ENCODE measurements around the gene TSKS.

The TSKS gene, protein sequence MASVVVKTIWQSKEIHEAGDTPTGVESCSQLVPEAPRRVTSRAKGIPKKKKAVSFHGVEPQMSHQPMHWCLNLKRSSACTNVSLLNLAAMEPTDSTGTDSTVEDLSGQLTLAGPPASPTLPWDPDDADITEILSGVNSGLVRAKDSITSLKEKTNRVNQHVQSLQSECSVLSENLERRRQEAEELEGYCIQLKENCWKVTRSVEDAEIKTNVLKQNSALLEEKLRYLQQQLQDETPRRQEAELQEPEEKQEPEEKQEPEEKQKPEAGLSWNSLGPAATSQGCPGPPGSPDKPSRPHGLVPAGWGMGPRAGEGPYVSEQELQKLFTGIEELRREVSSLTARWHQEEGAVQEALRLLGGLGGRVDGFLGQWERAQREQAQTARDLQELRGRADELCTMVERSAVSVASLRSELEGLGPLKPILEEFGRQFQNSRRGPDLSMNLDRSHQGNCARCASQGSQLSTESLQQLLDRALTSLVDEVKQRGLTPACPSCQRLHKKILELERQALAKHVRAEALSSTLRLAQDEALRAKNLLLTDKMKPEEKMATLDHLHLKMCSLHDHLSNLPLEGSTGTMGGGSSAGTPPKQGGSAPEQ

DNA sequence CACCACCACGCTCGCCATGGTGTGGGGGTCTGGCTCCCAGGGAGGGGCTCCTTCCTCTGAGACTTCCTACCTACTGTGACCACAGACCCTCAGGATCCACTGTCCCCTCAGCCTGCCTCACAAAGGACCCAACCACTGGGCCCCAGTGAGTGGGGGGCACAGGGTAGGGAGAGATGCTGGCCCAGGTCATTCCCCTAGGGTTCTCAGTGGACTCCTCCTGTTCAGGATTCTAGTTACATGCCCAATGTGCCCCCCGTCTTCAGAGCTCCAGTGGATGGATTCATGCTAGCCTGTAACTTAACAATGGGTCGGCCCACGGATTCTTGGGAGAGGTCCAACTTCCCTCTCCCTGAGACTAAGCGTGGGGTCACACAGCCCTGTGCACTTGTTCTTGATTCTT is at the start of gene TSKS:
TSS of gene TSKS (minus strand) at position 77 of the 400 bp plus-strand sequence. CDS start at position 18, 59 bp downstream.
- in situ Hi-C loops (cut with MboI; ENCODE audit: low sequenced_read_pairs) = no loop called here

DNA sequence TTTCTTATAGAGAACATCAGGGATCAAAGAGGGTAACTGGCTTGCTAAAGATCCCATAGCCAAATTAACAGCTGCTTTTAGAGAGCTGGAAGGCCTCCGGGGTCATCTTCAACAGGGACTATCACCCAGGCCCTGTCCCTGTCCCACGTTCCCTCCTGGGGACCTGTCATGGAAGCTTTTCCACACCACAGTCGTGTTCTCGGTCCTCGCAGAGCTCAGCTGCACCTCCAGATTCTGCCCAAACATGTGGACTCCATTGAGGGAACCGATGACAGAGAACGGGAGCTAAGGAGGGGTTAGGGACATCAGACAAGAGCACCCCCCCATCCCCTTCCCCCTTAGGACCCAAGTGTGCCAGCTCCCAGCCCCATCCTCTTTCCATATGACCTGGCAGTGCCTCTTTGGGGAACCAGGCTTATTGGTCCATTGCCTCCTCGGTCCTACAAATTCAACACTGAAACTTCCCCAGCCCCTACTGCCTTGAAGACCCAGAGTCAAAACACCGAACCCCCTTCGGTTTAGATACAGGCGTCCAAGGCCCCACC is 49.4 kb upstream of the TSKS start:
- in situ Hi-C loops (cut with MboI; ENCODE audit: low sequenced_read_pairs) = no loop called here

DNA sequence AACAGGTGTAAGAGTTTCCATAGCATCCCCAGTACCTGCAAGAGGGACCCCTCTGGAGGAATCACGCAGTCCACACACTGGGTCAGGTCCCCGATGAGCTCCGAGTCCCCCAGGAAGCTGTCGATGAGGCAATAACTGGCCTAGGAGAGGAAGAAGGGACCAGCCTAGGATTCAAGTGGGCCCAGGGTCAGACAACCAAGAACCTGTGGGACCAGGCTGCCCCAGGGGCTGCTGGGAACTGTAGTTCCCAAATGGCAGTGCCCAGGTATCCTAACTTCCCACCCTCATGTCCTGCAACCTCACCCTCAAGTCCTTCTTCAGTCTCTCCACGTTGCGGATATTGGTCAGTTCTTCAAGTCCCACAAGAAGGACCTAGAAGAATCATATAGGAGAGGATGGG is 48.2 kb upstream of the TSKS start:
- in situ Hi-C loops (cut with MboI; ENCODE audit: low sequenced_read_pairs) = no loop called here

DNA sequence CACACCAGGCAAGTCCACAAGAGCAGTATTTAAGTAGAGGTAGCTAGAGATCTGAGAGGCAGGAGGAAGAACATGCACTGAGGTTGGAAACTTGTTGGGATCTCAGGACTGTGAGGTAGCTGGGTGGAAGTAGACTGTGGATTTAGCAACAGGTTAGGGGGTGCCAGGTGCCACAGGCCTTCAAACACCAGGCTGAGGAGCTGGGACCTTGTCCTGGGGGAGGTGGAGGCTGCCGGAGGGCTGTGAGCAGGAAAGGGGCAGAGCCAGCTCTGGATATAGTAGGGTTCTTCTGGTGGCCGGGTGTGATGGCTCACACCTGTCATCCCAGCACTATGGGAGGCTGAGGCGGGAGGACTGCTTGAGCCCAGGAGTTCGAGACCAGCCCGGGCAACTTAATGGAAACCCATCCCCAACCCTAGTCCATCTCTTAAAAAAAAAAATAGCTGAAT is 46.9 kb upstream of the TSKS start:
- in situ Hi-C loops (cut with MboI; ENCODE audit: low sequenced_read_pairs) = no loop called here

DNA sequence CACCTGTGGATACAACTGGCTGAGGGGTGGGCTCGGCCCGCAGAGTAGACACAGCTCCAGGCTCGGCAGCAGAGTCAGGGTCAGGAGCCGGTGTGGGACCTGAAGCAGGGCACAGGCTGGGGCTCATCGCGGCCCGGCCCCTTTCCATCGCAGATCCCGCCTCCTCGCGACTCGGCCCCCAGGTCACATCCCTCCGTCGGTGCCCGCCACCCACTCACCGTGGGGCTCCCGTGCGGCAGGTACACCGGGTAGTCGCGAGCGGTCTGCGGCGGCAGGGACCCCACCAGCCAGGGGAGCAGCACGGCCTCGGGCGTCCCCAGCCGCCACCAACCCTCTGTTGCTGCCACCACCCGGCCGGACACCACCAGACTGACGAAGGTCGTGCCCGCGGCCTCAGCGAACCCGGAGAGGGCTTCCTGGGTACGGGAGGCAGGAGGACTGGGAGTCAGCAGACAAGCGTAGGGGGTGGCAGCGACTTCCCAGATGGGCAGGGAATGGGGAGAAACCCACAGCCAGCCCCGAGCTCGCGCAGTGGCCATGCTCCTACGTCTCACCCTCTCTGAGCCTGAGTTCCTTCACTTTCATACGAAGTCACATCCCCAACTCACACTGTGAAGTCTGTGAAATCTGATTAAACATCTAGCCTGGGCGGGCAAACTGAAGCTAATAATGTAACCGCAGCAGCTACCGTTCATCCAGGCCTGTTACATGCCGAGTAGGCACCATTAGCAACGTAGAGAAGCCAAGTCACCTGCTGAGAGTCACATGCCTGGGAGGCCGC is 46.2 kb upstream of the TSKS start:
- in situ Hi-C loops (cut with MboI; ENCODE audit: low sequenced_read_pairs) = no loop called here

DNA sequence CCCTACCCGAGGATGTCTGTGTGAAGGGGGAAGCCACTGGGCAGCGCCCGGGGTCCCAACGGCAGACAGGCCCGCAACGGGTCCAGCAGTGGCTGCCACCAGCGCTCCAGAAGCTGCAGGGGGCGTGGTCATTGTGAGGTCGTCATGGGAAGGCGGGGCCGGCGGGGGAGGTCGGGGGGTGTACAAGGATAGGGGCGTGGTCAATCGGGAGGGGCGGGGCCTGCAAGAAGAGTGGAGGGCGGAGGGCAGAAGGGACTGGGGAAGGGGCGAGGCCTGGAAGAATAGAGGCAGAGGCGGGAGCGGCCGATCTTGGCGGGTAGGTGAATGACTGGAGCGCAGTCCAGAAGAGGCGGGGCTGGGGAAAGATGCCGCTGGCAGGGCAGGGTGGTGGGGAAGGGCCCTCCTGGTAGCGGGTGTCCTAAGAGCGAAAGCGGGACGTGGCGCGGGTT is 45.6 kb upstream of the TSKS start:
- in situ Hi-C loops (cut with MboI; ENCODE audit: low sequenced_read_pairs) = no loop called here

DNA sequence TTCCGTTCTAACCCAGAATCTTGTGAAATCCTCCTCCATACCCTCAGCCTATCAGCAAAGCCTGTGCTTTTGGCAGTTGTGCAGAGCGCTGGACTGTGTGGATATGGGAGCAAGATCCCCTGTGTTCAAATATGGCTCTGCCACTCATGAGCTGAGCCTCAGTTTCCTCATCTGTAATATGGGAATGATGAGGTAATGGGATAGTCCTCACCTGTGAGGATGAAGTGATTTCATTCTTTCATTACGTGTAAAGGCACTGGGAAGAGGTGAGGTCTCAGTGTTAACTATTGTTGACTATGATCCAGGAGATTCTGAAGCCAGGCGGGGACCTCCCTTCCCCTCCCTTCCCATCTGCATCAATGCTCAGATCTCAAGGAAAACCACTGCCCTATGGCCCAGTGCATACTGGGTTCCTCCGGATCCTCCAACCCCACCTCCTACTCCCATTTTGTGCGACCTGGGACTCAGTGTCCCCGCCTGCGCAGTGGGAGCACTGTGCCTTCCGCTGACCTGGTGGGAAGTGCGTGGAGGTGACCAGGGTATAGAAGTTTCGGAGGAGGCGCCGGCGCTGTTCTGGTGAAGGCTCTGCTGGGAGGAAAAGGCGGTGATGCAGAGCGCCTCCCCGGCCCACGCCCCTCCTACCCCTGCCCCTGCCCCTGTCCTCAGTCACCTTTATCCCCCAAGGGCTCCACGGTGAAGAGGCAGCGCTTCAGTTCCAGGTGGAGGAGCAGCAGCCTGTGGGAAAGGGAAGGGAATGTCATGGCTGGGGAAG is 45.0 kb upstream of the TSKS start:
- in situ Hi-C loops (cut with MboI; ENCODE audit: low sequenced_read_pairs) = no loop called here

DNA sequence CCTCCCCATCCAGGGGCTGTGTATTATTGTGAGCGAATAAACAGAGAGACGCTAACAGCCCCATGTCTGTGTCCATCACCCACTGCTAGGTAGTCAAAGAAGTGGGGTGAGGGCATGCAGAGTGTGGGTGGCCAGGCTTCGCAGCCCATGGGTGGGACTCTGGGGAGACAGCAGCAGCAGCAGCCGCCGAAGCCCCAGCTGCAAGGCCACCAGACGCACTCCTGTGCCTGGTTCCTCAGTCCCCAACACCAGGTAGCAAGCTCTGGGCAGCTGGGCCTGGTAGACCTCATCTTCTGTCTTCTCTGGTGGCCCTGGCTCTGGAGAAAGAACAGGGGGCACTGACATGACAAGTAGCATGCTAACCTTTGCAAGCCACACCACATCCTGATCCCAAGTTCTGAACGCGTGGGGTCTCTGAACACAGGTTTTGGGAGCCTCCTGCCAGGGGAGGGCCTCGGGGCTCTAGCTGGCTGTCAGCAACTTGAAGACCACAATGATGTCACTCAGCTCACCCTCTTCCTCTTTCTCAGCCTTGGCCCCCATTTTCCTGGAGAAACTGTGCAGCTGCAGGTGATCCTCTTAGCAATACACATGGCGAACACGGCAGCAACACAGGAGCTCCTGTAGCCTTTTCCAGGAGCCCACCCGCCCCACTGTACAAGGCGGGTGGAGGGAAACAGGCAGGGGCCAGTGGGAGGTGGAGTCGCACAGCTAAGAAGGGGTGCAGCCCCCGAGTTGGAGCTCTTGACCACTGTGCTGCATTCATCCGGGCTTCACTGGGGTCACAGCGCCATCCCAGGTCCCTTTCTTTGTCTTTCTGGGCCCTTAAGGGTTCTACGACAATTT is 44.2 kb upstream of the TSKS start:
- in situ Hi-C loops (cut with MboI; ENCODE audit: low sequenced_read_pairs) = no loop called here

DNA sequence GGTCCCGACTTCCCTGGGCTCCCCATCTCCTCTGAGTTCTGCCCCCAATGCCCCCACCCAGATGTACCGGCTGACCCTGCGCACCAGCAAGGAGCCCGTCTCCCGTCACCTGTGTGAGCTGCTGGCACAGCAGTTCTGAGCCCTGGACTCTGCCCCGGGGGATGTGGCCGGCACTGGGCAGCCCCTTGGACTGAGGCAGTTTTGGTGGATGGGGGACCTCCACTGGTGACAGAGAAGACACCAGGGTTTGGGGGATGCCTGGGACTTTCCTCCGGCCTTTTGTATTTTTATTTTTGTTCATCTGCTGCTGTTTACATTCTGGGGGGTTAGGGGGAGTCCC is 43.5 kb upstream of the TSKS start:
- in situ Hi-C loops (cut with MboI; ENCODE audit: low sequenced_read_pairs) = no loop called here

DNA sequence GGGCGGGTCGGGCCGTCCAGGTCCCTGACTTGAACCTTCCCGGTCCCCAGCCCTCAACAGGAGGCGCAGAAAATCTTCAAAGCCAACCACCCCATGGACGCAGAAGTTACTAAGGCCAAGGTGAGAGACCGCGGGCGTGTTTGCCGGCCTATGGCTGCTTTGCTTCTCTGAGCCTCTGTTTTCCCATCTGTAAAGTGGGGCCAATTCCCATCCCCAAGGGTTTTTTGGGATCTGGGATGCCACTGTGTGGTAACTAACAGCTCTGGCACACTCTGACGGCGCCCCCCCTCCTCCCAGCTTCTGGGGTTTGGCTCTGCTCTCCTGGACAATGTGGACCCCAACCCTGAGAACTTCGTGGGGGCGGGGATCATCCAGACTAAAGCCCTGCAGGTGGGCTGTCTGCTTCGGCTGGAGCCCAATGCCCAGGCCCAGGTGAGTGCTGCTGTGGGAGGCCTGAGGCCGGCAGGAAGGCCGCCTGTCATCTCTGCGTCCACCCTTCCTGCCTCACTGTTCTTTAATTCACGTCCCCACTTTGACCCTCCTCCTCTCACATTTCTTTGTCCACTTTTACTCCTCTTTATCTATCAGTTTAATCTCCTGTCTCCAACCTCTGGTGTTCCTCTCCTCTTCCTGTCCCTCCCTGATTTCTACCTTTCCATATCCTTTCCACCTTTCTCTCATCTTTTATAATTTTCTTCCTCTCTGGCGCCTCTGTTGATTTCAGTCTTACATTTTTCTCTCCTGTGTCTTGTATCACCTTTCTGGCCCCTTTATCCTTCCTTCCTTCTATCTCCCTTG is 42.9 kb upstream of the TSKS start:
- in situ Hi-C loops (cut with MboI; ENCODE audit: low sequenced_read_pairs) = no loop called here

DNA sequence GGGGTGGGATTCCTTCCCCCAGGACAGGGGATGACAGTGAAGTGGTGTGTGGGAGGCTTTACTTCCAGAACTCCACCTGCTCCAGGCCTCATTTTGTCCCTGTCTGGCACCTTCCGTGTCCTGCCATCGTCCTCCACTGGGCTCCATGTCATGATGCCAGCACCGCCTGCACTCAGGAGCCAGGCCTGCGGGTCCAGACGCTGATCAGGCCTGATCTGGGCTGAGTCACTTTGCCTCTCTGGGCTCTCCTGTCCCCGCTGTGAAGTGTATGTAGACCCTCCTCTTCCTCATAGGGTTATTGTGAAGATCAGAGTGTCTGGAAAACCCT is 40.4 kb upstream of the TSKS start:
- in situ Hi-C loops (cut with MboI; ENCODE audit: low sequenced_read_pairs) = no loop called here

DNA sequence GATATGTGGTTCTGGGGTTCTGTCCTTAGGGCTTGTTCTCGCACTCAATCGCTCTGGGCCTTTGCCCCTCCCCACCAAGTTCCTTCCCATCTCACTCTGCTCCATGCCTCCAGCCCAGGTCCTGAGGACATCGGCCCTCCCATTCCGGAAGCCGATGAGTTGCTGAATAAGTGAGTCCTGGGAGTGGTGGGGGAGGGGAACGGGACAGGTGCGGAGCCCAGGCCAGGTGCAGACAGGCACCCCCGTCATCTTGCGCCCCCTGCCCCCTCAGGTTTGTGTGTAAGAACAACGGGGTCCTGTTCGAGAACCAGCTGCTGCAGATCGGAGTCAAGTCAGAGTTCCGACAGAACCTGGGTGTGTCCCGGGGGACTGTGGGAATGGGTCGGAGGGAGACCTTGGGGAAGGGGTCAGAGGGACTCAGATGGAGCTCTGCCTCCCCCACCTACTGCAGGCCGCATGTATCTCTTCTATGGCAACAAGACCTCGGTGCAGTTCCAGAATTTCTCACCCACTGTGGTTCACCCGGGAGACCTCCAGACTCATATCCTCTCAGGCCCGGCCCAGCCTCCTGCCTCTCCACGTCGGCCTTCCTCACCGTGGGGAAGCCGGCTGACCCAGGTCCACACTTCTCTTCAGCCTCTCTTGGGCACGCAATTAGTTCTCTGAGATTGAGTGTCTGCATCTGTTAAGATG is 39.9 kb upstream of the TSKS start:
- in situ Hi-C loops (cut with MboI; ENCODE audit: low sequenced_read_pairs) = no loop called here

DNA sequence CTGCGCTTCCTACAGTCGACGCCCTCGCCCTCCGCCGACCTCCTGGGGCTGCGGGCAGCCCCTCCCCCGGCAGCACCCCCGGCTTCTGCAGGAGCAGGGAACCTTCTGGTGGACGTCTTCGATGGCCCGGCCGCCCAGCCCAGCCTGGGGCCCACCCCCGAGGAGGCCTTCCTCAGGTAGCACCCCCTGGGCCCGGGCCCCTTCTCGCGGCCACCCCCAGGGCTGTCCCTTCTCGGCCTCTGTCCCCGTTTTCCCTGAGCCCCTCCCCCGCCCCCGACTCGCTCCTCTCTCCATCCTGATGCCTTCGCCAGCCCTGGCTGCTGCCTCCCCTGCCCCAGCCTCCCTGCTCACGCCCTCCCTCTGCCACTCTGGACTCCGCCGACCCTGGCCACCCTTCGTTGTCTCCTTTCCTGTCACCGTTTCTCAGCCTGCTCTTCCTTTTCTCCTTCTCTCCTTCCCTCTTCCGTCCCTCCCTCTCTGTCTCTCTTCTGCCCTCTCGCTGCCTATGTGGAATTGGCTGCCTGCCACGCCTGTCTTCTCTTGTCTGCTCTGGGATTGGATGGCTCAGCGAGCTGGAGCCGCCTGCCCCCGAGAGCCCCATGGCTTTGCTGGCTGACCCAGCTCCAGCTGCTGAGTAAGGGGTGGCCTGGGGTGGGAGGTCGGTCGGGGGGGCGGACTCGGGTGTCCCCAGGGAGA is 39.0 kb upstream of the TSKS start:
- in situ Hi-C loops (cut with MboI; ENCODE audit: low sequenced_read_pairs) = no loop called here

DNA sequence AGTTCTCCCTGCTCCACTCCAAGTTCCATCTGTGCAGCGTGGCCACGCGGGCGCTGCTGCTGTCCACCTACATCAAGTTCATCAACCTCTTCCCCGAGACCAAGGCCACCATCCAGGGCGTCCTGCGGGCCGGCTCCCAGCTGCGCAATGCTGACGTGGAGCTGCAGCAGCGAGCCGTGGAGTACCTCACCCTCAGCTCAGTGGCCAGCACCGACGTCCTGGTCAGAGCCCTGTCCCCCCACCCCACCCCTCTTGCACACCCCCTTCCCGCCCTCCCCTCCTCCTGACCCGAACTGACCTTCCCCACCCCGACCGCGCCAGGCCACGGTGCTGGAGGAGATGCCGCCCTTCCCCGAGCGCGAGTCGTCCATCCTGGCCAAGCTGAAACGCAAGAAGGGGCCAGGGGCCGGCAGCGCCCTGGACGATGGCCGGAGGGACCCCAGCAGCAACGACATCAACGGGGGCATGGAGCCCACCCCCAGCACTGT is 38.3 kb upstream of the TSKS start:
- in situ Hi-C loops (cut with MboI; ENCODE audit: low sequenced_read_pairs) = no loop called here

DNA sequence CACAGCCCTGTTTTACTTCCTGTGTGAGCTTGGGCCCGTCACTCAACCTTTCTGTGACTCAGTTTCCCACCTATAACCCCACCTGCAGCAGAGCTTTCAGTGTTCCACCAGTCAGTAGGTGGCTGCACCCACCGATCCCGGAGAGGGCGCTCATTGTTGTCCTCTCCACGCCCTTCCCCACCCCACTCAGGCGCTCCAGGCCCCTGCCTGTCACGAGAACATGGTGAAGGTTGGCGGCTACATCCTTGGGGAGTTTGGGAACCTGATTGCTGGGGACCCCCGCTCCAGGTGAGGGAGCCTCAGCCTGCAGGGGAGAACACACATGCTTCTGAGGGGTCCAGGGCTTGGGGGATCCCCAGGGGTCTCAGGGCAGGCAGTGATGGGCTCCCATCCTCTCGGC is 37.7 kb upstream of the TSKS start:
- in situ Hi-C loops (cut with MboI; ENCODE audit: low sequenced_read_pairs) = no loop called here

DNA sequence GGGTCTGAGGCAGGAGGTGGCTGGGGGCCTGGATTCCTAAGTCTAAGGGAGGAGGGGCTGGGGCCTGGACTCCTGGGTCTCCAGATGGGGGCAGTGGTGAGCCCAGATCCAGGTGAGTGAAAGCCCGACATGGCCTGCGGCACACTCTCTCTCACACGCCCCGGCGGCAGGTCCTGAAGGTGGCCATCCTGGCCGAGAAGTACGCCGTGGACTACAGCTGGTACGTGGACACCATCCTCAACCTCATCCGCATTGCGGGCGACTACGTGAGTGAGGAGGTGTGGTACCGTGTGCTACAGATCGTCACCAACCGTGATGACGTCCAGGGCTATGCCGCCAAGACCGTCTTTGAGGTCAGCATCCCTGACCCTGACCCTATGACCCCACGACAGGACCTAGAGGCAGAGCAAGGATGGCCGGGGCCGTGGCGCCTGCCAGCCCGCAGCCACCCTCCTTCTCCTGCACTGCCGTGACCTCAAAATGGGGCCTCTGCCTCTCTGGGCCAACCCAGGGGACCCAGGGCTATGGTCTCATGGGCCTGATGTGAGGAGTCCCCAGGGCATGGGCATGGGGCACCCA is 36.8 kb upstream of the TSKS start:
- in situ Hi-C loops (cut with MboI; ENCODE audit: low sequenced_read_pairs) = no loop called here

DNA sequence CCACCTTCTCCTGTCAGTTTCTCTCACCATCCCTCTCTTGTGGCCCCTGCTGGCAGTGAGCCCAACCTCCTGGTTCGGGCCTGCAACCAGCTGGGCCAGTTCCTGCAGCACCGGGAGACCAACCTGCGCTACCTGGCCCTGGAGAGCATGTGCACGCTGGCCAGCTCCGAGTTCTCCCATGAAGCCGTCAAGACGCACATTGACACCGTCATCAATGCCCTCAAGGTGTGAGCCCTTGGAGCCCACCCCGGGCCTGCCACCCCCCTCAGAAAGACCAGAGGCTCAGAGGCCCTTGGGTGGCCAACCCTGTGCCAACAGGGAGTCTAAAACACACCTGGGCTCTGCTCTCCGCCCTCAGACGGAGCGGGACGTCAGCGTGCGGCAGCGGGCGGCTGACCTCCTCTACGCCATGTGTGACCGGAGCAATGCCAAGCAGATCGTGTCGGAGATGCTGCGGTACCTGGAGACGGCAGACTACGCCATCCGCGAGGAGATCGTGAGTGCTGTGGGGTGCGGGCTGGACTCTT is 36.2 kb upstream of the TSKS start:
- in situ Hi-C loops (cut with MboI; ENCODE audit: low sequenced_read_pairs) = no loop called here
